NCI-H1092 treated with DMSO at 0.1 percent for 48 hours (cell line): ENCODE measurements around the gene SEC14L6.

Experiments
- DNase-seq: peaks from one replicate; lab custom pipeline; 2025; lab: John Stamatoyannopoulos, UW

The SEC14L6 gene

DNA sequence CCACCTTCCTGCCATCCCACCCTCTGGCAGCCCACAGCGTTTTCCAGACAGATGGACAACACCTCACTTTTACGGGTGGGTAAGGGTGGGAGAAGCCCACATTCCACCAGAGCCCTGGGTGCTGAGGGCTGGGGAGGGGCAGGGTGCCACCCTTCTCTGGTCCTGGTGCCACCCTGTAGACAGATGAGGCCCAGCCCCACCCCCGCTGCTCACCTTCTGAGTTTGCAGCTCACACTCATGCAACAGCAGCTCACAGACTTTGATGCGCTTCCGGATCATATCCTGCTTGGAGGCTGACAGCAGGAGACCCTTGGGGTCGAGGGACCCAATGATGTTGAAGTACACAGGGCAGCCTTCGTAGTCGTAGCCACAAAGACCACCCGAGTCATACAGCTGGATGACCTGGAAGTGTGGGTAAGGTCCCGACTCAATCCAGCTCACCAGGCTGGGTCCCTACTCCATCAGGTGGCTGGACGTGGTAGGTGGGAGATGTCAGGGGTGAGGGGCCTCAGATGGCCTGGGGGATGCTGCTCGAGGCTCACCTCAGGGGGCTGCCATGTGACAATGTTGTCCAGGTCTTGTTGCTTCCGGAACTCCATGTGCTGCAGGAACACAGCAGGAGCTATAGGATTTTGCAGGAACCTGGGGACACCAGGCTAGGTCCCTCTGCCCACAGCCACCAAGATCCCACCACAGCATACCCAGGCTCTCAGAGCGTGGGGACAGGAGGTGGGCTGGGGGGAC, 51.3 kb downstream of the SEC14L6 start:
- no peak for DNase-seq

DNA sequence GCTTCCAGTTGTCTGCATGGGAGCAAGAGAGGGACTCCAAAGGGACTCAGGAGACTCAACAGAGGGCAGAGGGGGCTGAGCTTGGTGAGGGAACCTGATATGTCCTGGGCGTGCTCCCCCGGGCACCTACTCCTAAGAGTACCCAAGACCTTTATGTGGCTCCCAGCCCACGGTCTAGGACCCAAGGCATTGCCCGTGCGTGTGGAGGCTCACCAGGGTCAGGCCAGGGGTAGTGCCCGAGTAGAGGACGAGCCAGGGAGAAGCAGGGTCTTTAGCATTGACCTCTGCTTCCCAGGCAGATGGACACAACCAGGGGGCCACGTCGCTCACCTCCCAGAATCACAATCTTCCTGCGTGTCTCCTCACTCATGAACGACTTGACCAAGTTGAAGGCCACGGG, 54.4 kb downstream of the SEC14L6 start:
- DNase-seq: no peak

DNA sequence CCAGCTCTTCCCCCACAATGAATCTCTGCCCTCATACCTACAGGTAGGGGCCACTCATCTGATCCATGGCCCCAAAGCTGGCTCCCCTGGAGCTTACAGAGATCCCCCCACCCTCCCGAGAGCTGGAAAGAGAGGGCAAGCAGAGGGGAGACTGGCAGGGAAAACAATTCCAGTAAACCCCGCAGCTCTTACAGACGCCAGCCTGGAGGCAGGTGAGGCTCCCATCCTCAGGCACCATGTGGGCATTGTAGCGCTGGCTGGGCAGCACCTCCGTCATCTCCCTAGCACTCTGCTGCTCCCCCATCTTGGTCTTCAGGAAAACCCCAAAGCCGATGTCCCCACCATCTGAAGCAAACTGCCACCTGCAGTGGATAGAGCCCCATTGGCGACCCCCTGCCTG, 55.2 kb downstream of the SEC14L6 start:
- no peak for DNase-seq

DNA sequence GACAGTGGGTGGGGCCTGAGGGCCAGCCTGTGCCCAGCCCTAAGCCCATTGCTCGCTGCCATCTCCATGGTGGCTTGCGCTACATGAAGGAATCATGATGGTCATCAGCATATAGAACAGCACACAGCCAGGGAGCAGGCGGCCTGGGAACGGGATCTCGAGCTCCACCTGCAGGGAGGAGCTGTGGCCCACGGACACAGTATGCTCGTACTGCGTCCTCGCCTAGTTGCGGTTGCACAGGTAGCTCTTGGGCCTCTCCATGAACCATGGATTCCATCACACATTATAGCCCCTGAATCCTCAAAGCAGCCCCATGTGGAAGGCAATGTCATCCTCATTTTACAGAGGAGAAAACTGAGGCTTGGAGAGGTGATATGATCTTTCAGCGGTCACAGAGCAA, 56.1 kb downstream of the SEC14L6 start:
- no peak for DNase-seq

DNA sequence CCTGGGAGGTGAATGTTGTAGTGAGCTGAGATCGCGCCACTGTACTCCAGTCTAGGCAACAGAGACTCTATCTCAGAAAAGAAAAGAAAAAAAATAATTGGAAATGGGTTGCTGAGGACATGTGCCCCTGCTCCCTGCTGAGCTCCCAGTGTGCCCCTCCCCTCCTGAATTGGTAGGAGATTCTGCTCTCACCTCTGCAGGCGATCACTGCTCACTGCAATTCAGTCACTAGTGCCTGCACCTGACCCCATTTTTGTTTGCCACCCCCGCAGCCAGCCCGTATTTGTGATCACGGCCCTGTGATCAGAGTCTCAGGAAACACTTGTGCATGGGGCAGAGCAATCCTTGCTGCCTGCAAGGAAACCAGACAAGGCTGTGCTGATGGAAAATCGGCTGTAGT, 58.4 kb downstream of the SEC14L6 start:
- DNase-seq: peak; percentile 4

DNA sequence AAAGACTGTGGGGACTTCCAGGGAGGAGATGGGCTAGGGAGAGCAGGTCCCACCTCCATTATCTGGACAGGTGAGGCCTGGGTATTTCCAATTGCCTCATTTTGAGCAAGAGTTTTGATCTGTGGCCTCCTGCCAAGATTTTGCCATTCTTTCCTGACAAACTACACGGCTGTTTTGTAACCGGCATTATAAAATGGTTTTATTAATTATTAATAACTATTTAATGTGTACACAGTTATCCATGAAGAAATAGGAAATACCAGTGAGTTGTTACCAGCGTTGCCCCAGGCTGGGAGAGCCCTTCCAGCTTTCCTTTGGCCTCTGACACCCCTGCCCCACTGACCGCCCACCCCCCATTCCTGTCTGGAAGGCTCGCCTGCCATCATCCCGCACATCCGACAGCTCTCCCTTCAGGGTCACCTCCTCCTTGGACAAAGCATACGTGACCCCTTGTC, 59.9 kb downstream of the SEC14L6 start:
- DNase-seq: no peak

DNA sequence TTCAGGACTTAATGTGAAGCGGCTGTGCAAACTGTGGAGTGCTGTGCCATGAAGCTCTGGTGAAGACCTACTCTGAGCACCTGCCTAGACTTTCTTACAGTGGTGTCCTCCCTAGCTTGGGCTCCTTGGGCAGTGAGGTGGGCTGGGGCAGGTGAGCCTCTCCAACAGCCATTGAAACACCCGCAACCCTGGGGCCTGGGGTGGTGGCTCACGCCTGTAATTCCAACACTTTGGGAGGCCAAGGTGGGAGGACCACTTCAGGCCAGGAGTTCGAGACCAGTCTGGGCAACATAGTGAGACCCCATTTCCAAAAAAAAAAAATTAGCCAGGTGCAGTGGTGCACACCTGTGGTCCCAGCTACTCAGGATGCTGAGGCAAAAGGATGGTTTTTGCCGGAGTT, 60.4 kb downstream of the SEC14L6 start:
- DNase-seq: no peak

DNA sequence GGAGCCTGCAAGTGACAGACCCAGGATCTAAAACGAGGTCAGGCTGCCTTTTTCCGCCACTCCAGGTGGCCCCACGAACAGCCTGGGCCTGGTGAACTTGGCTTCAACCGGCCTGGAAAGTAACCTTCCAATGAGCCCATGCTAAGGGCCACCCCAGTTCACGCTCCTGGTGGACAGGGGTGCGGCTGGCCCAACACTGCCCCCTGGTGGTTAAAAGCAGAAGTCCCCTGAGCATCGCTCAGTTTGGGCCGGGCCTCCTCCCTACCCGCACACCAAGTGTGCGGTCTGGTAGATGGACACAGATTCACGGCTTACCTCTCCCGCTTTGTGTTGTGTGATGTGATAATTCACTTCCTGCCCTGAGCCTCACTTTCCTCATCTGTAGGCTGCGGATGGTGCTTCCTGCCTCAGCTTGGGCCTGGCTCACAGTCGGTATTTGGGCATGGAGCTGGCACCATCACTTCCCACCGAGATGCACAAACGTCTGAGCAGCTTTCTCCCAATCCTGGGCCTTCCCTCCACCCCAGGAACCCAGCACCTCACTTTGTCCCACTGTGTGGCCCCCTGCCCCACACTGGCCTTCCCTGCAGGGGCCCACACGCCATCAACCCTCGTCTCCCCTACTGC, 61.1 kb downstream of the SEC14L6 start:
- peak; percentile 13 for DNase-seq

DNA sequence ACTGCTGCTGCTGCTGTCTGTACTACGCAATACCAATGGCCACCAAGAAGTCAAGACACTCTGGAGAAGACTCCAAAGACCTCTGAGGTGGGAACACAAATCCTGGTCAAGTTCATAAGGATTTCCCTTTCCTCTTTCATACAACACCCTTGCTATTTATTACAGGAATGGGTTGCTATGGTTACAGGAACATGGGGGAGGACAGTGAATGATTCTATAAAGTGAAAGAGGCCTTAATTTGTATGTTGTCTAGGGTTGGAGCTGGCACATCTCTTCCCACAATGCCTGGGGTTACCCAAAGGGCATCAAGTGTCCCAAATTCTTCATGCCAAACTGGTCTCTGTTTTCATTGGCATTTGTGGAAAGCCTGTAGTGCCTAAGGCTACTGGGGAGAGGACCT, 63.4 kb downstream of the SEC14L6 start:
- DNase-seq: no peak

DNA sequence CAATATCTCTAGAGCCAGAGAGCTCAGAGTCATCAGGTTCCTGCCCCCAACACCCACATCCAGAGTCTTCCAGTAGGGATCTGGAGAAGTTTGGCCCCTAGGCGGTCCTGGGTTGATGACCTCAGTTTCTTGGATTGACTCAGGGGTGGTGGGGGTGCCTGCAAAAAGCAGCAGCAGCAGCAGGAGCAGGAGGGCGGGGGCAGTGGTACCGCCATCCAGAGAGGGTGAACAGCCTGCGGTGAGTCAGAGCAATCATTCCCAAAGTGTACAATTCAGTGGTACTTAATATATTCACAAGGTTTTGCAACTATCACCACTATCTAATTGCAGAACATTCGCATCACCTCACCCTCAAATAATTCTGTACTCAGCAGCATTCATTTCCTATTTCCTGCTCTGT, 64.8 kb downstream of the SEC14L6 start:
- DNase-seq: no peak

DNA sequence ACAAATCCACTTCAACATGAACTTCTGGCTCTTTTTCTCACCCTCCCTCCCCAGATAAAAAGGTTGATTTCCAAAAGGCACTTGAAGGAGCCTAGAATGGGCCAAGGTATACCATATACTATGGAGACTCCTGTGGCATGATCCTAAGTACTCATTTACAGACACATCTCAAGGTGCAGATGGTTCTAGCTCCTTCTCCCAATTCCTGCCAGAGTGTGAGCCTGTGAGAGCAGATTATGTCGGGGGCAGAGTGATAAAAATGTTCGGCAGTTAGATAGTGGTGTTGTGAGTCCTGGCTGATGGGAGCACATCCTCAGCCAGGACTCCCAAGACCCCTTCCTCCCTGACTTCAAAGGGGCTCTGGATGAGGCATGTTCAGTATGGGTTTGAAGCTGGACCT, 66.6 kb downstream of the SEC14L6 start:
- no peak for DNase-seq

DNA sequence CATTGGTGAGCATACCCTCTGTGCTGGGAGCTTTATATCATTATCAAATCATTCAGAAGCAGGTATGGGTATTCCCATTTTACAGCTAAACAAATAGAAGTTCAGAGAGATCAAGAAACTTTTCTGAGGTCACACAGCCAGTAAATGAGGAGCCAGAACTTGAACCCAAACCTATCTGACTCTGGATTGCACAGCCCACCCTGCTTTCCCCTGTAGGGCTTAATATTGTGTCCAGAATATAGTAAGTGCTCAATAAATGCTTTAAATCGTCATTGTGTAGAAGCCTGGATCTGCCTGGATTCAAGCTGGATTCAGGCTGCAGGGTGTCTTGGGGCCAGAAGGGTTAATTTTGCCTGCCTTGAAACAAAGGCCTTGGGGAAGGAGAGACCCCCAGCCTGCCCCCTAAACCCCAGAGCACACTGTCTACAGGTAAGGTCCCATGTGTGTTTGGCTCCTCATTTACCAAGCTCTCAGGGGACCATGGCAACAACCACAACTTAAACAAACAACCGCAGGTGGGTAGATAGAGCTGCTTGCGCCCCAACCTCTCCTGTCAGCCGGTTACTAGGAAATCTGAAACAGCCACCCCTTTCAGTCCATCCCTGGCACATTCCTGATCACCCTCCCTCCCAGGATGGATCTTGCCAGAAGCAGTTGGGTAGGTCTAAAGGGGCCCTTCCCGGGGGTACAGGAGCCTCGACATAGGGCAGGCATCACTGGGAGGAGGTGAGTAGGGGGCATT, 71.7 kb downstream of the SEC14L6 start:
- DNase-seq: peak; percentile 62

DNA sequence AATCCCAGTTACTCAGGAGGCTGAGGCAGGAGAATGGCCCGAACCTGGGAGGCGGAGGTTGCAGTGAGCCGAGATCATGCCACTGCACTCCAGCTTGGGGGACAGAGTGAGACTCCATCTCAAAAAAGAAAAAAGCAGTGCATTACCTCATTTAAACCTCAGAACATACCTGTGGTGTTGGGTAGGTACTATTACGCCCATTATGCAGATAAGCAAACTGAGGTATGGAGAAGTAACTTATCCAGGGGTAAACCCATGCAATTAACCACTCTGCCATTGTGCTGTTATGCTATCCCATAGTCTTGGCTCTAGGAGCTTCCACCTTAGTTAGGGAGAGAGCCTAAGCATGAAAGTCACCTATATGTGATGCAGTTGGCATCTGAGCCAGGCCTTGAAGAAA, 72.4 kb downstream of the SEC14L6 start:
- no peak for DNase-seq

DNA sequence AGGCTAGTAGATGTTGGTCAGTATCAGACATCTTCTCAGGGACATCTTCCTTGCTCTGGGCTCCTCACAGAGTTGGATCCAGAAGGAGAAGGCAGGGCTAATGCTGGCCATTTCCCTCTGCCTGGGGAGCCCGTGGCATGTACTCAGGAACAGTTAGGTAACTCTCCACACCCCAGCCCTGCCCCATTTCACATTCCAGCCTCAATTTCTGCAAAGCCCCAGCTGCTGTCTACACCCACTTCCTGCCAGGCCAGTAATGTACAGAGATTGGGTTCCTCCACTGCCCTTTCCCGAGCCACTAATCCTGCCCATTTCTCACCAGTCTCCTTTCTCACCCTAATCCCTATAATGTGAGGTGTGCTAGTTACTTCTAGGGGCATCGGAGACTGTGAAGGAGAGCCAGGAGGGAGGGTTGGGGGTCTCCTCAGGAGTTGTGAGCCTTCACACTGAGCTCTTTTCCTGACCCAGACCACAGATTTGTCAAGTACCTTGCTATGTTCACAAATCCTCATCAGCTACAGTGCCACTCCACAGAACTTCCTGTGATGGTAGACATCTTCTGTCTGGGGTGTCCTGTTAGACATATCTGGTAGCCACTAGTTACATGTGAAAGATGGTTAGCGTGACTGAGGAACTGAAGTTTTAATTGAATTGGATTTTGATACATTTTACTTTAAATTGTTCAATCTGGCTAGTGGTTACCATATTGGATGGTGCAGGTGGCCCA, 73.4 kb downstream of the SEC14L6 start:
- DNase-seq: no peak
